Activated B cell treated with CpG ODN at 0.5 μM for 24 hours (primary cell): ENCODE measurements around the gene STPG3. TPM values are rescaled to one million over a fixed set of nuclear protein-coding genes. Genes with fewer than 3 reads are reported as not detected.
A peak's percentile ranks its signal among the peaks of the same experiment; 100 is the strongest.

Experiments used
- ATAC-seq: fragments of 200-7000 bp; cut with Tn5 transposase; one replicate; pipeline ENCODE4 v1.10.0; 2021; ENCODE audit warnings: low read depth, mild to moderate bottlenecking, moderate library complexity
- CTCF ChIA-PET: fragments of 350-600 bp; sonication (Branson Sonifier 250); formaldehyde crosslinking; loops from one replicate; lab custom pipeline; 2021; ENCODE audit warnings: antibody characterized with exemption; lab: Charles Lee
- POLR2A ChIA-PET: fragments of 350-600 bp; sonication (Branson Sonifier 250); formaldehyde crosslinking; loops from one replicate; lab custom pipeline; 2021; ENCODE audit warnings: antibody characterized with exemption; lab: Charles Lee
- DNase-seq: peaks from one replicate; pipeline ENCODE4 v3.0.0; 2022
- H3K27ac Mint-ChIP-seq: one replicate; pipeline ENCODE4 v1.8.0; 2020; ENCODE audit warnings: mixed read lengths
- H3K27me3 Mint-ChIP-seq: one replicate; pipeline ENCODE4 v1.8.0; 2021; ENCODE audit warnings: mixed read lengths
- H3K36me3 Mint-ChIP-seq: one replicate; pipeline ENCODE4 v1.8.0; 2021; ENCODE audit warnings: low read depth, mixed read lengths
- H3K4me1 Mint-ChIP-seq: one replicate; pipeline ENCODE4 v1.8.0; 2021; ENCODE audit warnings: mixed read lengths
- H3K4me3 Mint-ChIP-seq: one replicate; pipeline ENCODE4 v1.8.0; 2020; ENCODE audit warnings: mild to moderate bottlenecking, mixed read lengths
- H3K9me3 Mint-ChIP-seq: one replicate; pipeline ENCODE4 v1.8.0; 2020; ENCODE audit warnings: mixed read lengths
- CTCF ChIP-seq: fragments of 200-600 bp; IDR thresholded peaks from one replicate; pipeline ENCODE4 v1.8.0; 2022; ENCODE audit warnings: antibody characterized with exemption, mild to moderate bottlenecking
- intact Hi-C: fragments of 100-400 bp; cut with micrococcal nuclease; formaldehyde crosslinking; loops from one replicate; pipeline ENCODE4 v1.15.1; 2024
- total RNA-seq: library from RNA; stranded (reverse); gene quantifications from 2 replicates; pipeline ENCODE4 v1.2.3, GENCODE V29; 2022

The STPG3 gene
- total RNA-seq, 1 donor from 2014 or later: not detected

- H3K27me3 Mint-ChIP-seq: no peaks in the 10 kb centered on the region
- H3K36me3 Mint-ChIP-seq: peaks cover 26% of the 10 kb centered on the region
- ChIA-PET CTCF (no interaction called here), POLR2A (interaction anchor here (1.1 to 5.3 kb wide), 4 partner anchors 10 to 77 kb away, joined by 4 to 46 read pairs (median 8); partner anchors contain the start of genes ANAPC2, RNF208 and SSNA1)
- H3K27ac Mint-ChIP-seq: peak overlapping the region; percentile 83
- TF ChIP-seq CTCF: no peak
- H3K4me3 Mint-ChIP-seq: peak overlapping the region; percentile 92
- peaks cover 45% of the 10 kb centered on the region for H3K4me1 Mint-ChIP-seq
- no peaks in the 10 kb centered on the region for H3K9me3 Mint-ChIP-seq
- DNase-seq (no peak), ATAC-seq (no peak)
- intact Hi-C loops: no loop called here
Observed at GRCh38 chr9:137206602-137207001, 44.5 kb upstream of the STPG3 start.

GRCh38 chr9:137211532-137211931, 39.6 kb upstream of the STPG3 start:
- Mint-ChIP-seq H3K27ac (no peak overlapping the region), H3K27me3 (no peaks in the 10 kb centered on the region), H3K4me3 (no peak overlapping the region), H3K4me1 (peaks cover 11% of the 10 kb centered on the region), H3K36me3 (peaks cover 21% of the 10 kb centered on the region), H3K9me3 (no peaks in the 10 kb centered on the region)
- CTCF ChIA-PET: no interaction called here
- DNase-seq (no peak), ATAC-seq (no peak)
- TF ChIP-seq CTCF: no peak
- POLR2A ChIA-PET: interaction anchor here (0.5 to 1.1 kb wide), 3 partner anchors 12 to 419 kb away, joined by 3 to 9 read pairs (median 4); no protein-coding TSS in a partner anchor
- intact Hi-C loops: no loop called here

GRCh38 chr9:137212520-137212919, 38.6 kb upstream of the STPG3 start:
- CTCF ChIA-PET: no interaction called here
- POLR2A ChIA-PET: interaction anchor here (1.1 kb wide), 1 partner anchor 11 kb away, joined by 9 read pairs; no protein-coding TSS in a partner anchor

GRCh38 chr9:137213160-137214060, 37.7 kb upstream of the STPG3 start:
- intact Hi-C loops: no loop called here
- Mint-ChIP-seq H3K36me3 (peaks cover 16% of the 10 kb centered on the region), H3K9me3 (no peaks in the 10 kb centered on the region), H3K27ac (no peak overlapping the region), H3K4me1 (no peaks in the 10 kb centered on the region), H3K27me3 (no peaks in the 10 kb centered on the region), H3K4me3 (no peak overlapping the region)
- CTCF ChIA-PET: no interaction called here
- no peak for DNase-seq
- POLR2A ChIA-PET: interaction anchor here (2.2 kb wide), 1 partner anchor 9 kb away, joined by 10 read pairs; the partner anchor contains the start of gene RNF208
- TF ChIP-seq CTCF: no peak
- no peak for ATAC-seq

More at GRCh38 chr9:137212520-137212919, 38.6 kb upstream of the STPG3 start:
- H3K9me3 Mint-ChIP-seq: no peaks in the 10 kb centered on the region
- no peak overlapping the region for H3K27ac Mint-ChIP-seq
- TF ChIP-seq CTCF: no peak
- H3K27me3 Mint-ChIP-seq: no peaks in the 10 kb centered on the region
- DNase-seq (no peak), ATAC-seq (no peak)
- H3K4me3 Mint-ChIP-seq: no peak overlapping the region
- H3K36me3 Mint-ChIP-seq: peaks cover 19% of the 10 kb centered on the region
- peaks cover 1% of the 10 kb centered on the region for H3K4me1 Mint-ChIP-seq
- intact Hi-C loops: no loop called here

- Mint-ChIP-seq H3K27ac (no peak overlapping the region), H3K27me3 (no peaks in the 10 kb centered on the region), H3K4me1 (no peaks in the 10 kb centered on the region), H3K4me3 (no peak overlapping the region), H3K9me3 (no peaks in the 10 kb centered on the region), H3K36me3 (peaks cover 9% of the 10 kb centered on the region)
- intact Hi-C loops: no loop called here
- DNase-seq (no peak), ATAC-seq (no peak)
- POLR2A ChIA-PET: interaction anchor here (0.5 to 2.2 kb wide), 2 partner anchors 8 to 87 kb away, joined by 3 to 10 read pairs; partner anchors contain the start of gene RNF208
- no peak for TF ChIP-seq CTCF
- CTCF ChIA-PET: no interaction called here
Observed at GRCh38 chr9:137214620-137215019, 36.5 kb upstream of the STPG3 start.
